ENCODE measurements around the gene ZSCAN16. TPM values are rescaled to one million over a fixed set of nuclear protein-coding genes. Genes with fewer than 3 reads are reported as not detected.

Gene ZSCAN16
- total and polyA plus RNA-seq, 10 of the 15 experiments (the other 5 are each of a cell fraction or from before 2014, with no cell fraction given): 4.6 to 13.8 (median 10.3) TPM

- TF ChIP-seq IRF3 (IDR thresholded peaks at IDR 0.05): no peak
Measured at GRCh38 chr6:28172006-28172405, 47.6 kb downstream of the ZSCAN16 start (continued).

GRCh38 chr6:28176373-28176772, 52.0 kb downstream of the ZSCAN16 start:
- H3K9me3 ChIP-seq (replicated peaks; ENCODE audit: control insufficient read depth, insufficient read depth, low read length): no peaks in the 10 kb centered on the region; the same call in 2 of the 3 replicates
- ChIA-PET RAD21 (ENCODE audit: unreplicated experiment) (no interaction called here), SMC1A (ENCODE audit: uncharacterized antibody, unreplicated experiment) (no interaction called here), CTCF (no interaction called here), POLR2A (no interaction called here)
- FAIRE-seq (no peak), DNase-seq (ENCODE audit: low read depth, low spot score) (no peak), ATAC-seq (no peak)
- no peak overlapping the region for H2AFZ ChIP-seq (ENCODE audit: control insufficient read depth, low read depth, low read length)
- in situ Hi-C loops (cut with MboI) (no loop called here), intact Hi-C loops (cut with micrococcal nuclease; ENCODE audit: unreplicated experiment) (no loop called here)
- no TSS peak for BruUV-seq (replicated peaks)
- H3K36me3 ChIP-seq (ENCODE audit: control insufficient read depth in 2 of 2, insufficient read depth in 2 of 2, low read length in 1 of 2): no peaks in the 10 kb centered on the region
- H3K27me3 ChIP-seq (replicated peaks in 1 of 2; ENCODE audit: control insufficient read depth in 2 of 2, insufficient read depth in 2 of 2, low read length in 1 of 2): no peaks in the 10 kb centered on the region
- no peaks in the 10 kb centered on the region for H4K20me1 ChIP-seq (ENCODE audit: control insufficient read depth, insufficient read depth)
- H3K79me2 ChIP-seq (ENCODE audit: control insufficient read depth, insufficient read depth, low read length): no peaks in the 10 kb centered on the region
- H3K4me2 ChIP-seq (ENCODE audit: control insufficient read depth, insufficient read depth): no peak overlapping the region
- 92% methylated on average over 1 of the region's 1 CpG for WGBS (ENCODE audit: insufficient coverage, insufficient replicate concordance, low lambda C conversion rate, missing lambda C conversion rate)
- no peak for TF ChIP-seq E4F1 (IDR thresholded peaks at IDR 0.05; ENCODE audit: borderline replicate concordance, partially characterized antibody)
- no peak for TF ChIP-seq MTA2 (IDR thresholded peaks at IDR 0.05; ENCODE audit: low read depth)
- TF ChIP-seq YY1 (IDR thresholded peaks at IDR 0.05; ENCODE audit: low read depth, low read length): no peak
- TF ChIP-seq ZBTB40 (IDR thresholded peaks at IDR 0.05; ENCODE audit: borderline replicate concordance): no peak
- TF ChIP-seq ZBTB33 (IDR thresholded peaks at IDR 0.05): no peak
- no peak for TF ChIP-seq PML (IDR thresholded peaks at IDR 0.05; ENCODE audit: low read length)
- TF ChIP-seq TBL1XR1 (IDR thresholded peaks at IDR 0.05; ENCODE audit: low read depth, low read length): no peak
- no peak for TF ChIP-seq CEBPZ (IDR thresholded peaks at IDR 0.05; ENCODE audit: low read depth, low read length)
- H3K4me1 ChIP-seq (ENCODE audit: control insufficient read depth, insufficient read depth, low read length): no peaks in the 10 kb centered on the region
- no peak overlapping the region for H3K27ac ChIP-seq (ENCODE audit: control insufficient read depth, insufficient read depth)
- H3K9ac ChIP-seq (ENCODE audit: control insufficient read depth, insufficient read depth, low read length): no peak overlapping the region
- no peak overlapping the region for H3K4me3 ChIP-seq

All from GM12878 (cell line).